GM18868 (cell line): ENCODE data around the gene ERICH3.

Experiments
- ATAC-seq: cut with Tn5 transposase; IDR thresholded peaks from one replicate; pipeline ENCODE4 v1.9.1; 2021; ENCODE audit warnings: mild to moderate bottlenecking, moderate library complexity; ENCODE audit not compliant: unreplicated experiment

The ERICH3 gene

GRCh38 chr1:74673351-74674111, at the start of gene ERICH3:
Gene ERICH3, minus strand, starts transcription at chr1:74673792. Its CDS starts 273 bp downstream, at chr1:74673519.
- peak; percentile 60 for ATAC-seq

- ATAC-seq = no peak
Measured at GRCh38 chr1:74717626-74718025, 44.0 kb upstream of the ERICH3 start.

GRCh38 chr1:74716822-74717221, 43.2 kb upstream of the ERICH3 start:
- ATAC-seq = no peak

GRCh38 chr1:74715806-74716205, 42.2 kb upstream of the ERICH3 start:
- ATAC-seq = no peak

- ATAC-seq = no peak
Measured at GRCh38 chr1:74715236-74715502, 41.6 kb upstream of the ERICH3 start.

- ATAC-seq = peak; percentile 72
Measured at GRCh38 chr1:74714429-74715235, 41.0 kb upstream of the ERICH3 start.

GRCh38 chr1:74713849-74714248, 40.3 kb upstream of the ERICH3 start:
- peak; percentile 37 for ATAC-seq

- no peak for ATAC-seq
Measured at GRCh38 chr1:74712881-74713280, 39.3 kb upstream of the ERICH3 start.

GRCh38 chr1:74703386-74704182, 30.0 kb upstream of the ERICH3 start:
- ATAC-seq = no peak

- peak; percentile 36 for ATAC-seq
Measured at GRCh38 chr1:74699331-74699730, 25.7 kb upstream of the ERICH3 start.

- ATAC-seq = no peak
Measured at GRCh38 chr1:74697832-74698231, 24.2 kb upstream of the ERICH3 start.

- no peak for ATAC-seq
Measured at GRCh38 chr1:74693473-74693872, 19.9 kb upstream of the ERICH3 start.

- ATAC-seq = no peak
Measured at GRCh38 chr1:74690909-74691308, 17.3 kb upstream of the ERICH3 start.

GRCh38 chr1:74690364-74690696, 16.7 kb upstream of the ERICH3 start:
- ATAC-seq = peak; percentile 3

- peak; percentile 81 for ATAC-seq
Measured at GRCh38 chr1:74689621-74690363, 16.2 kb upstream of the ERICH3 start.

GRCh38 chr1:74686928-74687327, 13.3 kb upstream of the ERICH3 start:
- no peak for ATAC-seq

- no peak for ATAC-seq
Measured at GRCh38 chr1:74684301-74684700, 10.7 kb upstream of the ERICH3 start.

- no peak for ATAC-seq
Measured at GRCh38 chr1:74683656-74684055, 10.1 kb upstream of the ERICH3 start.

- ATAC-seq = peak; percentile 0
Measured at GRCh38 chr1:74681851-74682250, 8.3 kb upstream of the ERICH3 start.

GRCh38 chr1:74681449-74681848, 7.9 kb upstream of the ERICH3 start:
- peak; percentile 92 for ATAC-seq

GRCh38 chr1:74681001-74681400, 7.4 kb upstream of the ERICH3 start:
- ATAC-seq = peak; percentile 36
